Measurements from ENCODE around the gene AKIRIN2. TPM values are rescaled to one million over a fixed set of nuclear protein-coding genes. Genes with fewer than 3 reads are reported as not detected.
A peak's percentile ranks its signal among the peaks of the same experiment; 100 is the strongest.

Gene AKIRIN2
- total and polyA plus RNA-seq, 5 experiments from 2014 or later = 20.2 to 58.0 (median 33.4) TPM

- DNase-seq = no peak
- peaks cover 3 to 17% (median 11%) of the 10 kb centered on the region in 4 donors for H3K4me1 Mint-ChIP-seq
- no peak overlapping the region for H3K4me3 Mint-ChIP-seq
- H3K36me3 Mint-ChIP-seq = peaks cover 0 to 55% (median 15%) of the 10 kb centered on the region in 3 donors
- no peak for ATAC-seq
- H3K27ac Mint-ChIP-seq = peak overlapping the region in 2 of 10 donors; percentile 41 to 63
- POLR2A ChIA-PET = no interaction called here
- H3K9me3 Mint-ChIP-seq = no peaks in the 10 kb centered on the region
- no peaks in the 10 kb centered on the region for H3K27me3 Mint-ChIP-seq
Measured at GRCh38 chr6:87660226-87660911, 41.7 kb downstream of the AKIRIN2 start.

- Mint-ChIP-seq H3K36me3 (peaks cover 5 to 69% (median 26%) of the 10 kb centered on the region in 3 donors), H3K4me1 (peaks cover 3 to 20% (median 11%) of the 10 kb centered on the region in 4 donors), H3K4me3 (no peak overlapping the region), H3K27me3 (no peaks in the 10 kb centered on the region), H3K9me3 (no peaks in the 10 kb centered on the region), H3K27ac (no peak overlapping the region)
- ATAC-seq (no peak), DNase-seq (no peak)
- POLR2A ChIA-PET = interaction anchor here (0.7 kb wide), 1 partner anchor 68 kb away, joined by 4 read pairs; no protein-coding TSS in a partner anchor
Measured at GRCh38 chr6:87658516-87658915, 43.5 kb downstream of the AKIRIN2 start.

- H3K4me1 Mint-ChIP-seq = peaks cover 5 to 27% (median 18%) of the 10 kb centered on the region in 4 donors
Measured at GRCh38 chr6:87656857-87657256, 45.2 kb downstream of the AKIRIN2 start.

GRCh38 chr6:87655824-87656223 is 46.2 kb downstream of the AKIRIN2 start:
- Mint-ChIP-seq H3K4me1 (peaks cover 6 to 27% (median 18%) of the 10 kb centered on the region in 4 donors), H3K9me3 (no peaks in the 10 kb centered on the region), H3K27ac (peak overlapping the region in 1 of 10 donors; percentile 36), H3K36me3 (peaks cover 5 to 68% (median 35%) of the 10 kb centered on the region in 3 donors), H3K27me3 (no peaks in the 10 kb centered on the region), H3K4me3 (no peak overlapping the region)
- DNase-seq (no peak), ATAC-seq (no peak)
- POLR2A ChIA-PET = interaction anchor here (0.9 to 1.7 kb wide), 2 partner anchors 45 to 46 kb away, joined by 3 to 10 read pairs; partner anchors contain the start of gene AKIRIN2

More at GRCh38 chr6:87656857-87657256, 45.2 kb downstream of the AKIRIN2 start:
- ATAC-seq = peak; percentile 23 to 64
- DNase-seq = peak in 2 of 10 donors; percentile 13 to 41
- no peaks in the 10 kb centered on the region for H3K9me3 Mint-ChIP-seq
- POLR2A ChIA-PET = interaction anchor here (1.6 to 1.7 kb wide), 2 partner anchors 12 to 45 kb away, joined by 3 to 10 read pairs; partner anchors contain the start of gene AKIRIN2
- H3K27ac Mint-ChIP-seq = peak overlapping the region in 7 of 10 donors; percentile 31 to 62 (median 44)
- no peaks in the 10 kb centered on the region for H3K27me3 Mint-ChIP-seq
- H3K4me3 Mint-ChIP-seq = peak overlapping the region in 4 of 10 donors; percentile 2 to 25 (median 12)
- H3K36me3 Mint-ChIP-seq = peaks cover 5 to 69% (median 35%) of the 10 kb centered on the region in 3 donors

GRCh38 chr6:87654875-87655454 is 47.1 kb downstream of the AKIRIN2 start:
- DNase-seq (no peak), ATAC-seq (no peak)
- Mint-ChIP-seq H3K4me3 (no peak overlapping the region), H3K36me3 (peaks cover 5 to 69% (median 35%) of the 10 kb centered on the region in 3 donors), H3K27ac (peak overlapping the region in 2 of 10 donors; percentile 6 to 52), H3K27me3 (no peaks in the 10 kb centered on the region), H3K9me3 (no peaks in the 10 kb centered on the region), H3K4me1 (peaks cover 6 to 27% (median 18%) of the 10 kb centered on the region in 4 donors)
- POLR2A ChIA-PET = no interaction called here

GRCh38 chr6:87654122-87654521 is 47.9 kb downstream of the AKIRIN2 start:
- DNase-seq = no peak
- no peak overlapping the region for H3K4me3 Mint-ChIP-seq
- H3K4me1 Mint-ChIP-seq = peaks cover 6 to 27% (median 18%) of the 10 kb centered on the region in 4 donors
- POLR2A ChIA-PET = no interaction called here
- H3K27ac Mint-ChIP-seq = peak overlapping the region in 1 of 10 donors; percentile 40
- peaks cover 5 to 64% (median 33%) of the 10 kb centered on the region in 3 donors for H3K36me3 Mint-ChIP-seq
- ATAC-seq = no peak
- H3K27me3 Mint-ChIP-seq = no peaks in the 10 kb centered on the region
- H3K9me3 Mint-ChIP-seq = no peaks in the 10 kb centered on the region

GRCh38 chr6:87653074-87653962 is 48.7 kb downstream of the AKIRIN2 start:
- POLR2A ChIA-PET = interaction anchor here (0.5 kb wide), 1 partner anchor 24 kb away, joined by 3 read pairs; no protein-coding TSS in a partner anchor
- DNase-seq (no peak), ATAC-seq (peak in 1 of 2 donors; percentile 42)
- Mint-ChIP-seq H3K9me3 (no peaks in the 10 kb centered on the region), H3K27me3 (no peaks in the 10 kb centered on the region), H3K27ac (peak overlapping the region in 4 of 10 donors; percentile 3 to 58 (median 54)), H3K36me3 (peaks cover 5 to 62% (median 31%) of the 10 kb centered on the region in 3 donors), H3K4me3 (no peak overlapping the region), H3K4me1 (peaks cover 6 to 27% (median 18%) of the 10 kb centered on the region in 4 donors)

- peak overlapping the region; percentile 15 to 81 (median 66) for H3K4me3 Mint-ChIP-seq
- no peaks in the 10 kb centered on the region for H3K9me3 Mint-ChIP-seq
- H3K4me1 Mint-ChIP-seq = peaks cover 7 to 19% (median 12%) of the 10 kb centered on the region in 4 donors
- POLR2A ChIA-PET = no interaction called here
- ATAC-seq (no peak), DNase-seq (no peak)
- H3K27ac Mint-ChIP-seq = peak overlapping the region in 7 of 10 donors; percentile 26 to 80 (median 58)
- H3K36me3 Mint-ChIP-seq = peaks cover 0 to 43% (median 11%) of the 10 kb centered on the region in 3 donors
- no peaks in the 10 kb centered on the region for H3K27me3 Mint-ChIP-seq
Measured at GRCh38 chr6:87645080-87645479, 57.0 kb downstream of the AKIRIN2 start.

GRCh38 chr6:87641065-87641692 is 60.9 kb downstream of the AKIRIN2 start:
- Mint-ChIP-seq H3K9me3 (no peaks in the 10 kb centered on the region), H3K36me3 (peaks cover 0 to 50% (median 24%) of the 10 kb centered on the region in 3 donors), H3K27ac (no peak overlapping the region), H3K4me3 (no peak overlapping the region), H3K4me1 (peaks cover 7 to 14% (median 12%) of the 10 kb centered on the region in 4 donors), H3K27me3 (no peaks in the 10 kb centered on the region)
- no peak for DNase-seq
- POLR2A ChIA-PET = interaction anchor here (0.5 kb wide), 1 partner anchor 302 kb away, joined by 7 read pairs; no protein-coding TSS in a partner anchor
- no peak for ATAC-seq

GRCh38 chr6:87639373-87639772 is 62.7 kb downstream of the AKIRIN2 start:
- Mint-ChIP-seq H3K36me3 (peaks cover 0 to 63% (median 29%) of the 10 kb centered on the region in 3 donors), H3K9me3 (no peaks in the 10 kb centered on the region), H3K4me3 (no peak overlapping the region), H3K4me1 (peaks cover 0 to 4% (median 3%) of the 10 kb centered on the region in 4 donors), H3K27me3 (no peaks in the 10 kb centered on the region), H3K27ac (no peak overlapping the region)
- ATAC-seq = no peak
- POLR2A ChIA-PET = no interaction called here
- DNase-seq = no peak

- Mint-ChIP-seq H3K36me3 (peaks cover 0 to 72% (median 38%) of the 10 kb centered on the region in 3 donors), H3K9me3 (no peaks in the 10 kb centered on the region), H3K27ac (no peak overlapping the region), H3K4me3 (no peak overlapping the region), H3K4me1 (peaks cover 0 to 3% (median under 1%) of the 10 kb centered on the region in 4 donors), H3K27me3 (no peaks in the 10 kb centered on the region)
- POLR2A ChIA-PET = no interaction called here
- DNase-seq = no peak
- ATAC-seq = no peak
Measured at GRCh38 chr6:87637106-87637505, 64.9 kb downstream of the AKIRIN2 start.

GRCh38 chr6:87636315-87636714 is 65.7 kb downstream of the AKIRIN2 start:
- POLR2A ChIA-PET = no interaction called here
- Mint-ChIP-seq H3K4me3 (no peak overlapping the region), H3K9me3 (no peaks in the 10 kb centered on the region), H3K27me3 (no peaks in the 10 kb centered on the region), H3K36me3 (peaks cover 0 to 68% (median 38%) of the 10 kb centered on the region in 3 donors), H3K27ac (no peak overlapping the region), H3K4me1 (peaks cover 0 to 3% (median under 1%) of the 10 kb centered on the region in 4 donors)
- DNase-seq (no peak), ATAC-seq (no peak)
